Measurements from ENCODE around the gene MX1.

The MX1 gene

GRCh38 chr21:41477641-41478318 is 51.7 kb downstream of the MX1 start:
- H3K27ac ChIP-seq, result peak overlapping the region; percentile 25; the same call in 1 of the 2 replicates
- TF ChIP-seq ZFX (IDR thresholded peaks at IDR 0.05), result no peak
- TF ChIP-seq, protein P1, sequence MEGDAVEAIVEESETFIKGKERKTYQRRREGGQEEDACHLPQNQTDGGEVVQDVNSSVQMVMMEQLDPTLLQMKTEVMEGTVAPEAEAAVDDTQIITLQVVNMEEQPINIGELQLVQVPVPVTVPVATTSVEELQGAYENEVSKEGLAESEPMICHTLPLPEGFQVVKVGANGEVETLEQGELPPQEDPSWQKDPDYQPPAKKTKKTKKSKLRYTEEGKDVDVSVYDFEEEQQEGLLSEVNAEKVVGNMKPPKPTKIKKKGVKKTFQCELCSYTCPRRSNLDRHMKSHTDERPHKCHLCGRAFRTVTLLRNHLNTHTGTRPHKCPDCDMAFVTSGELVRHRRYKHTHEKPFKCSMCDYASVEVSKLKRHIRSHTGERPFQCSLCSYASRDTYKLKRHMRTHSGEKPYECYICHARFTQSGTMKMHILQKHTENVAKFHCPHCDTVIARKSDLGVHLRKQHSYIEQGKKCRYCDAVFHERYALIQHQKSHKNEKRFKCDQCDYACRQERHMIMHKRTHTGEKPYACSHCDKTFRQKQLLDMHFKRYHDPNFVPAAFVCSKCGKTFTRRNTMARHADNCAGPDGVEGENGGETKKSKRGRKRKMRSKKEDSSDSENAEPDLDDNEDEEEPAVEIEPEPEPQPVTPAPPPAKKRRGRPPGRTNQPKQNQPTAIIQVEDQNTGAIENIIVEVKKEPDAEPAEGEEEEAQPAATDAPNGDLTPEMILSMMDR (conservative IDR thresholded peaks at IDR 0.05), result no peak

GRCh38 chr21:41478319-41479177 is 52.5 kb downstream of the MX1 start:
- TF ChIP-seq ZFX (IDR thresholded peaks at IDR 0.05), result no peak
- TF ChIP-seq, protein P1 (conservative IDR thresholded peaks at IDR 0.05), result no peak
- H3K27ac ChIP-seq, result peak overlapping the region; percentile 25; the same call in 1 of the 2 replicates

GRCh38 chr21:41479686-41480085 is 53.6 kb downstream of the MX1 start:
- no peak overlapping the region for H3K27ac ChIP-seq
- TF ChIP-seq, protein P1 (conservative IDR thresholded peaks at IDR 0.05), result no peak
- TF ChIP-seq ZFX (IDR thresholded peaks at IDR 0.05), result no peak

- TF ChIP-seq, protein P1 (conservative IDR thresholded peaks at IDR 0.05), result no peak
- TF ChIP-seq ZFX (IDR thresholded peaks at IDR 0.05), result no peak
- no peak overlapping the region for H3K27ac ChIP-seq
Observed at GRCh38 chr21:41480086-41480690, 54.1 kb downstream of the MX1 start.

DNA sequence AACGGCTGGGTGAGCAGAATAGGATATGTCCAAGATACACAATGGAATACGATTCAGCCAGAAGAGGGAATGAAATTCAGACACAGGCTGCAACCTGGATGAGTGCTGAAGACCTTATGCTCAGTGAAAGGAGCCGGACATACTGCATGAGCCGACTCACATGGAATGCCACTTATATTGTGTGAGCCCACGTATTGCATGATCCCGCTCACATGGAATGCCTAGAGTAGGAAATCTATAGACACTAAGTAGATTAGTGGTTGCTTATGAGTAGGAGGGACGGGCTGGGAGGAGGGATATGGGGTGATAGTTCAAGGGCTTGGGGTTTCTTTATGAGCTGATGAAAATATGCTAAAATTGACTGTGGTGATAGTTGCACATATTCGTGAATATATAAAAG is 55.2 kb downstream of the MX1 start:
- TF ChIP-seq ZFX (IDR thresholded peaks at IDR 0.05), result no peak
- TF ChIP-seq, protein P1 (conservative IDR thresholded peaks at IDR 0.05), result no peak
- H3K27ac ChIP-seq, result no peak overlapping the region

DNA sequence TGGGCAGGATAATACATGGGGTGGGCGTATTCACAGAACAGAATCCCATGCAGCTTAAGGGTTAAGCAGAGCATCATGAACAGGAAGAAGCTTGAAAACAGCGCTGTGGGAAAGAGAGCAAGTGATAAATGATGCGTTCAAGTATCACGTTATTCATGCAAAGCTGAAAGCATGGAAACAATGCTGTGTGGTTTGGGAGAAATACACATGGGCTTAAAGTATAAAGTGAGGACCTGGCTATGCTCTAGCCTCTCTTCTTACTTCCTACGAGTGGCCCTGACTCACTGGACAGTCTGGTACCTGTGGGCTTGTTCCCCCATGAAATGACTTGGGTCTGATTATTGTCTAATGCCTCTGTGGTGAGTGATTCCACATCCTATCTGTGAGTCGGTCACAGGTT is 56.3 kb downstream of the MX1 start:
- H3K27ac ChIP-seq, result no peak overlapping the region
- no peak for TF ChIP-seq ZFX (IDR thresholded peaks at IDR 0.05)
- TF ChIP-seq, protein P1 (conservative IDR thresholded peaks at IDR 0.05), result no peak

DNA sequence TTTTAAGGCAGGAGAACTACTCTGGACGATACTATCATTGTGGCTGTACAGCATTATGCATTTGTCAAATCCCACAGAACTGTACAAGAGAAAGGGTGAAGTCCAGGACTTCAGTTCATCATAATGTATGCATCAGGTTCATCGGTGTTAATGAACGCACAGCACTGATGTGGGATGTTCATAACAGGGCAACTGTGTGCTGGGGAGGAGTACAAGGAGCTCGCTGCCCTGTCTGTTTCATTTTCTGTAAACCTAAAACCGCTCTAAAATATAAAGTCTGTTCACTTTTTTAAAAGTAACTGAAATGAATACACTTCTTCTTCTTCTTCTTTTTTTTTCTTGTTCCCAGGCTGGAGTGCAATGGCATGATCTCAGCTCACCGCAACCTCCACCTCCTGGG is 56.9 kb downstream of the MX1 start:
- TF ChIP-seq, protein P1 (conservative IDR thresholded peaks at IDR 0.05), result no peak
- no peak for TF ChIP-seq ZFX (IDR thresholded peaks at IDR 0.05)
- H3K27ac ChIP-seq, result no peak overlapping the region

Measured in C4-2B (cell line).